Retinal pigment epithelial cell (primary cell): ENCODE measurements around the gene PCDH9.
A peak's percentile ranks its signal among the peaks of the same experiment; 100 is the strongest.

Source experiments
- DNase-seq: peaks from one replicate; pipeline ENCODE4 v3.0.0-alpha.2; 2010; ENCODE audit warnings: low read depth
- H3K4me3 ChIP-seq: 2 replicates; pipeline ENCODE4 v1.5.1; 2011; ENCODE audit warnings: mild to moderate bottlenecking, low read length, control low read depth, moderate library complexity
- TF ChIP-seq, protein P1 (sequence below): conservative IDR thresholded peaks from 2 replicates; pipeline ENCODE4 v1.5.1; 2011; ENCODE audit warnings: low read depth, low read length, control low read depth, inconsistent platforms

The PCDH9 gene

DNA sequence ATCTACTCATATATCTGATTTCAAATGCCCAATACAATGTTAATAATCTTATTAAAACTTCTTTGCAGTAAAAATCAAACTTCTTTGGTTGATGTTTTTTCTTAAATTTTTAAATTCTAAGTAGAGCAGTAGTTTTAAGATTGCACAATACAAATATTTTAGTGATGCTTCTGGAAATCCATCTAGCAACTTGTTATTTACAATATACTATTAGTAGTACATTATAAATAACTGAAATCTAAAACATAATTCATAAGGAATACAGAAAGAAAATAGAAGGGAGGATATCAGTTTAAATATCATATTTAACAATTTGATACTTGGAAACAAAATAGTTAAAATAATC, 569.7 kb downstream of the PCDH9 start:
- no peak for DNase-seq
- no peak overlapping the region for H3K4me3 ChIP-seq
- TF ChIP-seq, protein P1, sequence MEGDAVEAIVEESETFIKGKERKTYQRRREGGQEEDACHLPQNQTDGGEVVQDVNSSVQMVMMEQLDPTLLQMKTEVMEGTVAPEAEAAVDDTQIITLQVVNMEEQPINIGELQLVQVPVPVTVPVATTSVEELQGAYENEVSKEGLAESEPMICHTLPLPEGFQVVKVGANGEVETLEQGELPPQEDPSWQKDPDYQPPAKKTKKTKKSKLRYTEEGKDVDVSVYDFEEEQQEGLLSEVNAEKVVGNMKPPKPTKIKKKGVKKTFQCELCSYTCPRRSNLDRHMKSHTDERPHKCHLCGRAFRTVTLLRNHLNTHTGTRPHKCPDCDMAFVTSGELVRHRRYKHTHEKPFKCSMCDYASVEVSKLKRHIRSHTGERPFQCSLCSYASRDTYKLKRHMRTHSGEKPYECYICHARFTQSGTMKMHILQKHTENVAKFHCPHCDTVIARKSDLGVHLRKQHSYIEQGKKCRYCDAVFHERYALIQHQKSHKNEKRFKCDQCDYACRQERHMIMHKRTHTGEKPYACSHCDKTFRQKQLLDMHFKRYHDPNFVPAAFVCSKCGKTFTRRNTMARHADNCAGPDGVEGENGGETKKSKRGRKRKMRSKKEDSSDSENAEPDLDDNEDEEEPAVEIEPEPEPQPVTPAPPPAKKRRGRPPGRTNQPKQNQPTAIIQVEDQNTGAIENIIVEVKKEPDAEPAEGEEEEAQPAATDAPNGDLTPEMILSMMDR = no peak

GRCh38 chr13:66659701-66660467, 570.3 kb downstream of the PCDH9 start:
- H3K4me3 ChIP-seq = no peak overlapping the region
- TF ChIP-seq, protein P1 = no peak
- DNase-seq = no peak

GRCh38 chr13:66659286-66659685, 570.9 kb downstream of the PCDH9 start:
- DNase-seq = no peak
- TF ChIP-seq, protein P1 = no peak
- no peak overlapping the region for H3K4me3 ChIP-seq

DNA sequence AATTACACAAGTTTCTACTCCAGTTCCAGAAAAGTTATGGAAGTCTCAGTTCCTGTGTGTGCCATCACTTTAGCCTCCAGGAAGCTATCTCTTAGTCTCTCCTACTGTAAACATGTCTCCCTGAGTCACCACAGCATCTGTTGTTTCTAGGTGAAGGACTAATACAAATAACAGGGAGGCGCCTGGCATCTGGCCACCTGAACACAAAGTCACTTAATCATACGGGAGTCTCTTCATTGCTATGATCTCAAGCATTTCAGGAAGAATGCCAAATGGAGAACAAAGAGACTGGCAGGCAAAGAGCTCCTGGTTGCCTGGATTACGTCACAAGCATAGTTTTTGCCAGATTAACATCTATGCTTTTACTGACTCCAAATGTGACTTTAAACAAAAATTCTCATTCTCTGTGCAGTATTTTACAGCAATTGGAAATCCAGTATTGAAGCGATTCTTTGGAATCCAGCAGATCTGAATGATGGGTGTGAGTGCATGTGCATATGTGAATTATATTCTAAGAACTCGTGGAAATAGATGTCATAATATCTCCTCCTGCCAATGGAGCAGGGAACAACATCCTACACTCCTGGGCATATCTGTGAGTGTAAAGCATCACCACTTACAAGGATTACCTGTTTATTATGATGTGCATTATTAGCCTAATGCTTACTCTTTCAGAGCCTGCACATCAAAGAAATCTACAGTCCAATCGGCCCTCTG, 572.8 kb downstream of the PCDH9 start:
- H3K4me3 ChIP-seq = no peak overlapping the region
- TF ChIP-seq, protein P1 = no peak
- DNase-seq = peak; percentile 95

GRCh38 chr13:66655847-66656454, 574.2 kb downstream of the PCDH9 start:
- no peak overlapping the region for H3K4me3 ChIP-seq
- TF ChIP-seq, protein P1 = no peak
- no peak for DNase-seq

DNA sequence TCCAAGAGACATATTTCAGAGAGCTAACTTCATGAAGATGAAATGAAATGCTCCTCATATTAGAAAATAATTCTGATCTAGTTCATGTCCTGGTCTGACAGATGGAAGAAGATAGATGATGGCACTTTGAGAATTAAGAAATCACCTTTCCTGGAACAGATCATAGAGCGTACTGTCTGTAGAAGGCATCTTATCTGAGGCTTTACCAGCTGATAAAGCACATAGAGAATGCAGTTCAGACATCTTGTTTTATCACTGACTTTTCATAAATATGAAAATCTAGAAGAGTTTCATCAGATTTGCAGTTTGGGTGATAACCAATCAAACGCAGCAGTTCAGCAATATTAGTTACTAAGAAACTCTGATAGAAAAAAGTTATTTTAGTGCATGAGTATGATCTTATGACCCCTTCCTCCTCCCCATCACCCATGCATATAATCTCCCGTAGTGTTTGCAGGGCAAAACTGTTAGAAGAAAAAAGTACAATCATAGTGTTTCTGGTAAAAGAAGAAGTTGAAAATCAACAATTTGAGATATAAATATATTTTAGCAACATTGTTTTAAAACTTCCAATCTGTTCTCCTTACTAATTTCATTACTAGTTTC, 585.2 kb downstream of the PCDH9 start:
- DNase-seq = no peak
- TF ChIP-seq, protein P1 = no peak
- H3K4me3 ChIP-seq = no peak overlapping the region
